Natural killer cell treated with Interleukin-12 subunit alpha and Interleukin-12 subunit beta and Interleukin-15 and Interleukin-18, amount 100 ng/mL, for 72 hours (primary cell): ENCODE data around the gene ROR1. TPM values are rescaled to one million over a fixed set of nuclear protein-coding genes. Genes with fewer than 3 reads are reported as not detected.

ENCODE experiments used
- ATAC-seq, 2 donors: fragments of 150-1000 bp; cut with Tn5 transposase in 1 of 2; sonication (Bioruptor Pico), chemical (Tn5 transposase) in 1 of 2; 2 replicates each; pipeline ENCODE4 v1.10.0; 2021
- DNase-seq: peaks from one replicate; pipeline ENCODE4 v3.0.0; 2022; ENCODE audit warnings: low spot score
- H3K27ac Mint-ChIP-seq, 2 donors: 1 replicate in 1 of 2; 2 replicates in 1 of 2; pipeline ENCODE4 v1.8.0; 2022; ENCODE audit warnings: mixed read lengths in 2 of 2, mild to moderate bottlenecking in 1 of 2, moderate library complexity in 1 of 2
- H3K27me3 Mint-ChIP-seq, 2 donors: 1 replicate in 1 of 2; 2 replicates in 1 of 2; pipeline ENCODE4 v1.8.0; 2022; ENCODE audit warnings: mixed read lengths in 2 of 2
- H3K36me3 Mint-ChIP-seq: one replicate; pipeline ENCODE4 v1.8.0; 2022; ENCODE audit warnings: mixed read lengths
- H3K4me1 Mint-ChIP-seq, 2 donors: 1 replicate in 1 of 2; 2 replicates in 1 of 2; pipeline ENCODE4 v1.8.0; 2022; ENCODE audit warnings: low read depth in 2 of 2, mixed read lengths in 2 of 2, mild to moderate bottlenecking in 1 of 2
- H3K4me3 Mint-ChIP-seq: one replicate; pipeline ENCODE4 v1.8.0; 2022; ENCODE audit warnings: mixed read lengths
- H3K9me3 Mint-ChIP-seq: 2 replicates; pipeline ENCODE4 v1.8.0; 2022; ENCODE audit warnings: mixed read lengths
- total RNA-seq, 2 donors: library from RNA; stranded (reverse); gene quantifications; one replicate each; pipeline ENCODE4 v1.2.3, GENCODE V29; 2022

Gene ROR1
- total RNA-seq, 2 donors from 2014 or later, result 0.38 TPM; not detected in 1

DNA sequence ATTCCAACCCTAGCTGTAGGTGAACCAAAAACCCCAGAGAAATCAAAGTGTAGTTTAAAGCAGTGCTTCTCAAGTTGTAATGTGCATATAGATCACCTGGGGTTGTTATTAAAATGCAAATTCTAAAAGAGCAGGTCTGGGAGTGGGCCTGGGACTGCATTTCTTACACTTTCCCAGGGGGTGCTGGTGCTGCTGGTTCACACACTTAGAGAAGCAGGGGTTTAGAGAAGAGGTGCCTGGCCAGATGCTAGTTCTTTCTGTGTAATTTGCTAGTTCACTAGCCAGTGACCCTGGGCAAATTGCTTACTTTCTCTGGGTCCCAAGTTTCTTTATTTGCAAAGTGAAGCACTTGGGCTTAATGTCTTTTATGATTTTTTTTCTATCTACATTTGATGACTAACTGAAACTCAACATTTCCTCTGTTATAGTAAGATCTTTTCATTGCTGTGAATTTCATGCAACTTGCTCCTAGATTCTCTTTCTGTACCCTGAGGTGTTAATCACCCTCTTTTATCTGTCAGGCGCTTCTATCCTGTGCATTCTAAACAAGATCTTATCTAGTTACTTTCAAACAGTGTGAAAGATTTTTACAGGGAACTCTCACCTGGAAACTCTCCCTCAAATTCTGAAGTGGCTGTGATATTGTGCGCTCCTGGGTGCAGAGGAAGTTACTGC, 287.8 kb downstream of the ROR1 start:
- Mint-ChIP-seq H3K4me1 (peaks cover 12 to 15% of the 10 kb centered on the region in 2 donors), H3K27me3 (peaks cover 0 to 30% of the 10 kb centered on the region in 2 donors), H3K36me3 (peaks cover 6% of the 10 kb centered on the region), H3K9me3 (no peaks in the 10 kb centered on the region), H3K4me3 (no peak overlapping the region), H3K27ac (no peak overlapping the region)
- ATAC-seq (no peak), DNase-seq (no peak)

DNA sequence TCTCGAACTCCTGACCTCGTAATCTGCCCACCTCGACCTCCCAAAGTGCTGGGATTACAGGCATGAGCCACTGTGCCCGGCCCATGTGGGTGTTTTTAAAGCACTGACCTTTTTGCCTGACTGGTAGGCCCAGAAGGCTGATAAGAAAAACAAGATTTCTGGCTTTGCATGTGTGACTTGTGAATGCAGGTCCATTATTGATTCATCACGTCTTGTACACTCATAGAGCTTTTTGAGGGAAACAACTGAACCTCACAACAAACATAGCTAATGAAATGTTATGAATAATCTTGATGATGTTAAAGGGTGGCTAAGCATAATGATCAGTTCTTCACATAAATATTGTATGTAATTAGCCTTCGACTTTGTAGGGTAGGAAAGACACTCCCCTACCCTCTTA, 288.7 kb downstream of the ROR1 start:
- Mint-ChIP-seq H3K36me3 (peaks cover 6% of the 10 kb centered on the region), H3K27me3 (peaks cover 0 to 30% of the 10 kb centered on the region in 2 donors), H3K27ac (no peak overlapping the region), H3K4me3 (no peak overlapping the region), H3K4me1 (peaks cover 12 to 15% of the 10 kb centered on the region in 2 donors), H3K9me3 (no peaks in the 10 kb centered on the region)
- no peak for DNase-seq
- ATAC-seq, result no peak

DNA sequence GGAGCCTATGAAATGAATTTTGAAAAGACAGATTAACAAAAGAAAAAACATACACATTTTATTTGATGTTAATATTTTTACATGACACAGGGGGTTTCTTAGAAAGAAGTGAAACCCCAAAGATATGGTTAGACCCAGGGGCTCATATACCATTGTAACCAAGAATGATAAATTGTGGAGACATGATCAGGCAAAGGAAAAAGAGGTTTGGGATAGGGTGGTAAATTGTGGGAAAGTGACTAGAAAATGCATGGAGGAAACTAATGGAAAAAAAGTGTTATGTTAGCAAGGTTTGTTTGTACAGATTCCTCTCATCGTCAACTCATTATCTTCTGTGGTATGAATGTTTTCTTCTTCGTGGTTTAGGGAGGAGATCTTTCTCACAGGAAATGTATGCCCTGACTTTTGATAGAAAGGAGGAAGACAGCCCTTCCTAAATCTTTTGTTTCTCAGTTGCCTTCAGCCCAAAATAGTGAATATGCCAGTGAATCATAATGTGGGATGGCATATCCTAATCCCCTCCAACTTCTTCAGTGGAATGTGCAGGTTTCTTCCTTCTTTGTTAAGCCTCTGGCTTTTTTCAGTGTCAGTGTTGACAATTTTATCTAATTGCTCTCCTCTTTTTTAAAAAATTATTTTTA, 289.2 kb downstream of the ROR1 start:
- ATAC-seq, result no peak
- H3K27ac Mint-ChIP-seq, result no peak overlapping the region
- no peak for DNase-seq
- H3K36me3 Mint-ChIP-seq, result peaks cover 6% of the 10 kb centered on the region
- peaks cover 12 to 15% of the 10 kb centered on the region in 2 donors for H3K4me1 Mint-ChIP-seq
- no peaks in the 10 kb centered on the region for H3K9me3 Mint-ChIP-seq
- H3K27me3 Mint-ChIP-seq, result peaks cover 0 to 30% of the 10 kb centered on the region in 2 donors
- H3K4me3 Mint-ChIP-seq, result no peak overlapping the region

DNA sequence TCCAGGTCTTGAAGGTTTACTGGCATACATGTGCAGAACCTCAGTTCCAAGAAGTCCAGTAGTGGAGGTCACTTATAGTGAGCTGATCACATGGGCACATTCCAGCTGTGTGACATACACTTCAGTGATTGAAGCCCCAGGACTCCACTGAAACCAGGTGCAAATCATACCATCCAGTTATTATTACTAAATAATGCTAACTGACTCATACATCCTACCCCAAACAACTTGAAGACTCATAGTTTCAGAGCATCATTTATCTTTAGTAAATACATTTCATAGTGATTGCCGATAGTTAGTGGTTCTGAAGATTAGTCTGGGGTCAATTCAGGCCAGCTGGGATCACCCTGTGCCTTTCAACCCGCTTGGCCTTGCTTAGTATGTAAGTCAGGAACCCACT, 291.8 kb downstream of the ROR1 start:
- Mint-ChIP-seq H3K27me3 (peaks cover 0 to 26% of the 10 kb centered on the region in 2 donors), H3K36me3 (no peaks in the 10 kb centered on the region), H3K9me3 (no peaks in the 10 kb centered on the region), H3K27ac (no peak overlapping the region), H3K4me1 (peaks cover 12 to 15% of the 10 kb centered on the region in 2 donors), H3K4me3 (no peak overlapping the region)
- ATAC-seq, result no peak
- DNase-seq, result no peak

- Mint-ChIP-seq H3K4me1 (peaks cover 5 to 9% of the 10 kb centered on the region in 2 donors), H3K27ac (no peak overlapping the region), H3K27me3 (peaks cover 2 to 7% of the 10 kb centered on the region in 2 donors), H3K4me3 (no peak overlapping the region), H3K9me3 (no peaks in the 10 kb centered on the region), H3K36me3 (no peaks in the 10 kb centered on the region)
- ATAC-seq, result no peak
- DNase-seq, result no peak
These were observed 298.4 kb downstream of the ROR1 start for GRCh38 chr1:64072089-64072793.

- DNase-seq (no peak), ATAC-seq (no peak)
- Mint-ChIP-seq H3K4me1 (peaks cover 5 to 9% of the 10 kb centered on the region in 2 donors), H3K9me3 (no peaks in the 10 kb centered on the region), H3K27ac (no peak overlapping the region), H3K36me3 (no peaks in the 10 kb centered on the region), H3K27me3 (peaks cover 2 to 7% of the 10 kb centered on the region in 2 donors), H3K4me3 (no peak overlapping the region)
These were observed 299.9 kb downstream of the ROR1 start for GRCh38 chr1:64073705-64074104.

GRCh38 chr1:64074767-64075166, 300.9 kb downstream of the ROR1 start:
- no peak for DNase-seq
- peaks cover 2 to 7% of the 10 kb centered on the region in 2 donors for H3K27me3 Mint-ChIP-seq
- no peak overlapping the region for H3K4me3 Mint-ChIP-seq
- H3K36me3 Mint-ChIP-seq, result no peaks in the 10 kb centered on the region
- peaks cover 5 to 9% of the 10 kb centered on the region in 2 donors for H3K4me1 Mint-ChIP-seq
- H3K27ac Mint-ChIP-seq, result no peak overlapping the region
- H3K9me3 Mint-ChIP-seq, result no peaks in the 10 kb centered on the region
- ATAC-seq, result no peak

GRCh38 chr1:64077281-64077940, 303.6 kb downstream of the ROR1 start:
- ATAC-seq (no peak), DNase-seq (no peak)
- no peak overlapping the region for H3K4me3 Mint-ChIP-seq
- H3K36me3 Mint-ChIP-seq, result no peaks in the 10 kb centered on the region
- H3K27ac Mint-ChIP-seq, result no peak overlapping the region
- H3K4me1 Mint-ChIP-seq, result peaks cover 5 to 9% of the 10 kb centered on the region in 2 donors
- no peaks in the 10 kb centered on the region for H3K9me3 Mint-ChIP-seq
- H3K27me3 Mint-ChIP-seq, result no peaks in the 10 kb centered on the region

DNA sequence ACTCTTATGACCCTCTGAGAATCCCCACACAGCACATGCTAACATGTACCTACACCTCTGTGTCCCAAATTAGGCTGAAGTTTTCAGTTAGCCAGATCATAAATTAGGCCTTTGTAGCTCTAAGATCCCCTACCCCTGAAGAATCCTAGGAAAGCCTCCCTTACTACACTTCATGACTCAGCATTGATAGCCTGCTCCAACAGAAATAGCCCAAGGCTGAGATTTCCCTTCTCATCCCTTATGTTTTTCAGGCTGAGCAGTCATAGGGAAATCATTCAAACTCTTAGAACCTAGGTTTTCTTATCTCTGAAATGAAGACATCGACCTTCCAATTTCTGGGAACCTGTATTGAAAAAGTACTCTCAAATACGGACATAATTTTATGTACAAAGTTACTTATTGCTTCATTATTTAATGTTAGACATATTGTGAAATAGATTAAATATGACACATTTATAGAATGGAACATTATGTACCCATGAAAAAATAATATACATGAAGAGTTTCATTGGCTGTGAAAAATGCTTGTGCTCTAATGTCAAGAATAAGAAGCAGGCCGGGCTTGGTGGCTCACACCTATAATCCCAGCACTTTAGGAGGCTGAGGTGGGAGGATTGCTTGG, 307.2 kb downstream of the ROR1 start:
- H3K4me1 Mint-ChIP-seq, result peaks cover 0 to under 1% of the 10 kb centered on the region in 2 donors
- no peak overlapping the region for H3K4me3 Mint-ChIP-seq
- H3K27me3 Mint-ChIP-seq, result no peaks in the 10 kb centered on the region
- no peak for ATAC-seq
- no peaks in the 10 kb centered on the region for H3K9me3 Mint-ChIP-seq
- H3K27ac Mint-ChIP-seq, result no peak overlapping the region
- no peaks in the 10 kb centered on the region for H3K36me3 Mint-ChIP-seq
- no peak for DNase-seq

GRCh38 chr1:64082459-64082858, 308.6 kb downstream of the ROR1 start:
- no peak overlapping the region for H3K27ac Mint-ChIP-seq
- no peaks in the 10 kb centered on the region for H3K4me1 Mint-ChIP-seq
- H3K27me3 Mint-ChIP-seq, result no peaks in the 10 kb centered on the region

GRCh38 chr1:64084451-64084850, 310.6 kb downstream of the ROR1 start:
- Mint-ChIP-seq H3K4me3 (no peak overlapping the region), H3K27me3 (no peaks in the 10 kb centered on the region), H3K9me3 (no peaks in the 10 kb centered on the region), H3K36me3 (no peaks in the 10 kb centered on the region), H3K27ac (no peak overlapping the region), H3K4me1 (no peaks in the 10 kb centered on the region)
- ATAC-seq, result no peak
- DNase-seq, result no peak

More at GRCh38 chr1:64082459-64082858, 308.6 kb downstream of the ROR1 start:
- Mint-ChIP-seq H3K36me3 (no peaks in the 10 kb centered on the region), H3K9me3 (no peaks in the 10 kb centered on the region), H3K4me3 (no peak overlapping the region)
- no peak for ATAC-seq
- DNase-seq, result no peak

DNA sequence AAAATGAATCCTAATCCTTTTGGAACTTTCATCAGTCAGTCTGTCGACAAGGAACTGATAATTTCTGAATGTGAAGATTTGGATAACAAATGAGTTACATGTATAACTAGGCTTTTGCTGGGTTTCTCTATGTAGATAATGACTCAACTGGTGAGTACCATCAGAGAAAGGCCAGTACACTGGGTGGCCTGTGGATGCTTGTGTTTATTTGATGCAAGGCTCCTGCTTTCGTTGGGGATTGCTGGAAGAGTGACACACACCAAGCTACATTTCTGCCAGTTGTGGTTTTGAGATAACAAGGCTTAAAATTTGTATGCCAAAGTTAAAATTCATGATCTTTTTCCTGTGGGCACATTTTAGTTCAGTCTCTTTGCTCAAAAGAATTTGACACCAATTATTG, 314.0 kb downstream of the ROR1 start:
- no peak overlapping the region for H3K27ac Mint-ChIP-seq
- ATAC-seq (no peak), DNase-seq (no peak)
- no peaks in the 10 kb centered on the region for H3K4me1 Mint-ChIP-seq
- H3K36me3 Mint-ChIP-seq, result no peaks in the 10 kb centered on the region
- H3K9me3 Mint-ChIP-seq, result no peaks in the 10 kb centered on the region
- peaks cover 2 to 6% of the 10 kb centered on the region in 2 donors for H3K27me3 Mint-ChIP-seq
- H3K4me3 Mint-ChIP-seq, result no peak overlapping the region

DNA sequence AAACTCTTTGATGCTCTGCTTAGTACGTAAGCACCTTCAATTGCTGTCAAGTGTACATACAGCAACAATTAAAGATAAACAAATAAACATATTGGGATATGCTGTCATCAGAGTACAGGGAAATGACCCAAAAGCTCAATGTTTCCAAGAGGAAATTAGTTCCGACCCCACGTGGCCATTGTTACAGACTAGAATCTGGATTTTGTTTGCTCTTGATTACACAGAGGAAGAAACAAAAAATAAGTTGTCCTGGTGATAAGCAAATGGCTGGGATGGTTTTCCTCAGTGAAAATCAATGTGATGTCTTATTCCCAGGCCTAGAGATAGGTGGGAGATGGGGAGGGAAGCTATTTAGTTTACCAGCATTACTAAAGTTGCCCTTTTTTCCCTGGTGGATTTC, 316.6 kb downstream of the ROR1 start:
- no peak overlapping the region for H3K4me3 Mint-ChIP-seq
- ATAC-seq, result no peak
- peaks cover 2 to 6% of the 10 kb centered on the region in 2 donors for H3K27me3 Mint-ChIP-seq
- DNase-seq, result no peak
- no peaks in the 10 kb centered on the region for H3K4me1 Mint-ChIP-seq
- no peaks in the 10 kb centered on the region for H3K36me3 Mint-ChIP-seq
- H3K9me3 Mint-ChIP-seq, result no peaks in the 10 kb centered on the region
- H3K27ac Mint-ChIP-seq, result no peak overlapping the region
